Ishikawa (cell line): Measurements from ENCODE around the gene SLAMF8.

Experiments used
- CEBPB ChIP-seq: IDR thresholded peaks from 2 replicates; pipeline ENCODE4 v1.6.1; 2012
- CREB1 ChIP-seq: IDR thresholded peaks from 2 replicates; pipeline ENCODE4 v1.6.1; 2012; ENCODE audit warnings: low read depth
- EGR1 ChIP-seq: IDR thresholded peaks from 2 replicates; pipeline ENCODE4 v1.6.1; 2012
- EP300 ChIP-seq: IDR thresholded peaks from 2 replicates; pipeline ENCODE4 v1.6.1; 2012; ENCODE audit warnings: borderline replicate concordance
- FOXM1 ChIP-seq: IDR thresholded peaks from 2 replicates; pipeline ENCODE4 v1.6.1; 2012; ENCODE audit warnings: low read depth, borderline replicate concordance
- NFIC ChIP-seq: IDR thresholded peaks from 2 replicates; pipeline ENCODE4 v1.6.1; 2012
- RAD21 ChIP-seq: IDR thresholded peaks from 2 replicates; pipeline ENCODE4 v1.6.1; 2012; ENCODE audit warnings: low read depth
- REST ChIP-seq: IDR thresholded peaks from 2 replicates; pipeline ENCODE4 v1.6.1; 2012; ENCODE audit warnings: low read depth, mild to moderate bottlenecking
- TAF1 ChIP-seq: IDR thresholded peaks from 2 replicates; pipeline ENCODE4 v1.6.1; 2012; ENCODE audit warnings: low read depth, mild to moderate bottlenecking
- TCF12 ChIP-seq: IDR thresholded peaks from 2 replicates; pipeline ENCODE4 v1.6.1; 2012; ENCODE audit warnings: low read depth
- TEAD4 ChIP-seq: IDR thresholded peaks from 2 replicates; pipeline ENCODE4 v1.6.1; 2012
- USF1 ChIP-seq: IDR thresholded peaks from 2 replicates; pipeline ENCODE4 v1.6.1; 2012
- YY1 ChIP-seq: IDR thresholded peaks from 2 replicates; pipeline ENCODE4 v1.6.1; 2012; ENCODE audit warnings: low read depth
- ZBTB7A ChIP-seq: IDR thresholded peaks from 2 replicates; pipeline ENCODE4 v1.6.1; 2012; ENCODE audit warnings: low read depth
- TF ChIP-seq, protein P1 (sequence below): IDR thresholded peaks from 2 replicates; pipeline ENCODE4 v1.6.1; 2012

SLAMF8 gene

DNA sequence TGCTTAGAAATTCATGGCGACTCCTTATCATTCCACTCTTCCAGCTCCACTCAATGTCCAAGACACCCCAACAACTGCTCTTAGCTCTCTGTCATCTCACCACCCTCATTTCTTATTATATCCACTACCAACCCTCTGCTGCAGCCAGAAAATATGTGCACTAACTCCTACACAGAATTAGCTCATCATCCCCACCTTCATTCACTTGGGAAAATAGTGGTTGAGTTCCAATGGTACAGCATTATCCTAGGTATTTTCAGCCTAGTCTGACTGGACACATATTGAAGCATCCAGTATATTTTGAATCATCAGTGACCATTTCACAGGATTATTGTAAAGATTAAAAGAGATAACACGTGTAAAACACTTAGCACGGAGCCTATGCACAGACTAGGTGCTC is 52.5 kb downstream of the SLAMF8 start:
- TF ChIP-seq TAF1 (no peak), EP300 (no peak), CREB1 (no peak), NFIC (no peak), FOXM1 (no peak), TEAD4 (no peak), REST (no peak), TCF12 (no peak)
- TF ChIP-seq, protein P1, sequence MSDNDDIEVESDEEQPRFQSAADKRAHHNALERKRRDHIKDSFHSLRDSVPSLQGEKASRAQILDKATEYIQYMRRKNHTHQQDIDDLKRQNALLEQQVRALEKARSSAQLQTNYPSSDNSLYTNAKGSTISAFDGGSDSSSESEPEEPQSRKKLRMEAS: no peak

DNA sequence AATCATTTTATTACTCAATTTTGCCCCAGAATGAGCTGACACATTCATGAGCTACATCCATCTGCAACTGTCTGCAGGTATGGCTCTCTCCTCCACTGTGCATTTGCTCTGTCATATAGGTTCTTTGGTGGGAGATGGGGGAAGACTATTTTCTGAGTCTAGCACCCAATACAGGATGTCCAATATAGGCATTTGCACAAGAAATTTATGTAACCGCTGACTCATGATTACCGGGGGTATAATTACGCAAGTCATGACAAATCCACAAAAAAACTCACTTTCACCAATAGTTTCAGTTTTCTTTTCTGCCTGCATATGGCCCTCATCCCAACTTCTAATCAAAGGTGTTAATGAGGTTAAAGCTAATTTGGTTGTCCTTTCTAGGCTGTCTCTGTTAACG is 53.3 kb downstream of the SLAMF8 start:
- TF ChIP-seq CREB1 (no peak), EGR1 (no peak), CEBPB (peak; percentile 51; the same call in 1 of the 2 replicates), TEAD4 (no peak), REST (no peak), NFIC (no peak)

DNA sequence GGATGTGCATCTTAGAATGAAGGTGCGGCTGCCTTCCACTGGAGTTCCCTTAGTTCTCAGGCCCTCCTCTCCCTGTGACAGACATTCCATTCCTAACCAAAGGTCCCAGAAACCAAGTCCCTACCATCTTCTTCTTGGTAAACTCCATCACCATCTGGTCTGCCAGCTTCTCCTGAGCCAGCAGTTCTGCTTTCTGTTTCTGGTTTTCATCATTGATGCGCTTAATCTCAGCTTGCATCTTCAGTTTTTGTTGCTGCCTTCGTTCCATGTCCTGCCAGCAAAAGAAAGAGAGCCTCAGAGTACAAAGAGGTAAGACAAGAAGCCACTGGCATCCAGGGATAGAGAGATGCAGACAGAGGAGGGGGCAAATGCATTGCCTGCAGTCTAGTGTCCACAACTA is 53.8 kb downstream of the SLAMF8 start:
- TF ChIP-seq FOXM1 (no peak), CREB1 (no peak), ZBTB7A (no peak), EP300 (no peak), TEAD4 (no peak)
- TF ChIP-seq, protein P1: no peak

- TF ChIP-seq CEBPB: no peak
- no peak for TF ChIP-seq TAF1
- TF ChIP-seq, protein P1: peak; percentile 71
- peak; percentile 63; the same call in 1 of the 2 replicates for TF ChIP-seq TCF12
- no peak for TF ChIP-seq EP300
- TF ChIP-seq ZBTB7A: no peak
- TF ChIP-seq USF1: no peak
- TF ChIP-seq EGR1: no peak
- peak; percentile 98 for TF ChIP-seq NFIC
- TF ChIP-seq FOXM1: no peak
- no peak for TF ChIP-seq REST
- no peak; the same call in 1 of the 2 replicates for TF ChIP-seq RAD21
- no peak for TF ChIP-seq CREB1
- TF ChIP-seq TEAD4: peak; percentile 42; the same call in 1 of the 2 replicates
- no peak for TF ChIP-seq YY1
Observed at GRCh38 chr1:159881622-159882526, 55.2 kb downstream of the SLAMF8 start.

- TF ChIP-seq YY1 (no peak), TAF1 (no peak), NFIC (no peak), CEBPB (no peak), EP300 (no peak), FOXM1 (no peak), USF1 (no peak), TEAD4 (no peak), TCF12 (no peak)
- TF ChIP-seq, protein P1: no peak
Observed at GRCh38 chr1:159882527-159882862, 55.8 kb downstream of the SLAMF8 start.
